ENCODE data around the gene DLG3. TPM values are rescaled to one million over a fixed set of nuclear protein-coding genes. Genes with fewer than 3 reads are reported as not detected.

The DLG3 gene
- polyA plus RNA-seq, 1 donor from 2014 or later, result 66.5 TPM

GRCh38 chrX:70426286-70427278 lies 18.1 kb upstream of the DLG3 start:
- Histone ChIP-seq H3K27me3 (ENCODE audit: insufficient read depth, low read depth, low read length) (no peaks in the 10 kb centered on the region), H3K9me2 (ENCODE audit: insufficient read depth, low read length) (no peaks in the 10 kb centered on the region), H3K9me3 (ENCODE audit: low read length) (no peaks in the 10 kb centered on the region), H3F3A (ENCODE audit: insufficient read depth, low read length, poor library complexity, severe bottlenecking) (no peaks in the 10 kb centered on the region), H3K27ac (ENCODE audit: low read length) (no peak overlapping the region), H3K4me3 (ENCODE audit: low read length) (no peak overlapping the region), H3K4me2 (ENCODE audit: low read length) (no peak overlapping the region), H4K20me1 (ENCODE audit: insufficient read depth) (no peaks in the 10 kb centered on the region), H3K36me3 (ENCODE audit: insufficient read depth, low read length) (no peaks in the 10 kb centered on the region), H3K9ac (ENCODE audit: low read length) (no peak overlapping the region), H3K79me2 (replicated peaks; ENCODE audit: insufficient read depth, low read length) (no peaks in the 10 kb centered on the region), H2AFZ (ENCODE audit: low read depth, low read length) (no peak overlapping the region)
- TF ChIP-seq RAD21 (conservative IDR thresholded peaks at IDR 0.05), result no peak
- no peak for TF ChIP-seq REST (IDR thresholded peaks at IDR 0.05; ENCODE audit: borderline replicate concordance)
- TF ChIP-seq TAF1 (IDR thresholded peaks at IDR 0.05; ENCODE audit: low read depth), result no peak
- TF ChIP-seq EZH2 (IDR thresholded peaks at IDR 0.05; ENCODE audit: borderline replicate concordance, insufficient read depth, low read length, poor library complexity, severe bottlenecking), result no peak
- no peak for TF ChIP-seq CTCF (IDR thresholded peaks at IDR 0.05; ENCODE audit: poor library complexity, severe bottlenecking)
- TF ChIP-seq MXI1 (conservative IDR thresholded peaks at IDR 0.05; ENCODE audit: poor library complexity, severe bottlenecking), result no peak
- TF ChIP-seq EP300 (conservative IDR thresholded peaks at IDR 0.05; ENCODE audit: poor library complexity, severe bottlenecking), result no peak
- no peak for TF ChIP-seq SMC3 (conservative IDR thresholded peaks at IDR 0.05; ENCODE audit: poor library complexity)
- TF ChIP-seq POLR2AphosphoS5 (IDR thresholded peaks at IDR 0.05), result no peak

- H3K27me3 ChIP-seq (ENCODE audit: insufficient read depth, low read depth, low read length), result no peaks in the 10 kb centered on the region
- no peaks in the 10 kb centered on the region for H3K36me3 ChIP-seq (ENCODE audit: insufficient read depth, low read length)
- H3K9ac ChIP-seq (ENCODE audit: low read length), result no peak overlapping the region
- no peak overlapping the region for H2AFZ ChIP-seq (ENCODE audit: low read depth, low read length)
- H3F3A ChIP-seq (ENCODE audit: insufficient read depth, low read length, poor library complexity, severe bottlenecking), result no peaks in the 10 kb centered on the region
- TF ChIP-seq POLR2AphosphoS5 (IDR thresholded peaks at IDR 0.05), result no peak
- TF ChIP-seq EZH2 (IDR thresholded peaks at IDR 0.05; ENCODE audit: borderline replicate concordance, insufficient read depth, low read length, poor library complexity, severe bottlenecking), result no peak
- no peak for TF ChIP-seq REST (IDR thresholded peaks at IDR 0.05; ENCODE audit: borderline replicate concordance)
- no peak for TF ChIP-seq CTCF (IDR thresholded peaks at IDR 0.05; ENCODE audit: poor library complexity, severe bottlenecking)
- no peak for TF ChIP-seq SMC3 (conservative IDR thresholded peaks at IDR 0.05; ENCODE audit: poor library complexity)
- TF ChIP-seq MXI1 (conservative IDR thresholded peaks at IDR 0.05; ENCODE audit: poor library complexity, severe bottlenecking), result no peak
- TF ChIP-seq RAD21 (conservative IDR thresholded peaks at IDR 0.05), result no peak
- no peak for TF ChIP-seq EP300 (conservative IDR thresholded peaks at IDR 0.05; ENCODE audit: poor library complexity, severe bottlenecking)
- no peak for TF ChIP-seq TAF1 (IDR thresholded peaks at IDR 0.05; ENCODE audit: low read depth)
- H3K27ac ChIP-seq (ENCODE audit: low read length), result no peak overlapping the region
- no peaks in the 10 kb centered on the region for H4K20me1 ChIP-seq (ENCODE audit: insufficient read depth)
- no peak overlapping the region for H3K4me3 ChIP-seq (ENCODE audit: low read length)
- H3K9me2 ChIP-seq (ENCODE audit: insufficient read depth, low read length), result no peaks in the 10 kb centered on the region
- no peak overlapping the region for H3K4me2 ChIP-seq (ENCODE audit: low read length)
- H3K79me2 ChIP-seq (replicated peaks; ENCODE audit: insufficient read depth, low read length), result no peaks in the 10 kb centered on the region
- H3K9me3 ChIP-seq (ENCODE audit: low read length), result no peaks in the 10 kb centered on the region
Measured at GRCh38 chrX:70427365-70427764, 17.3 kb upstream of the DLG3 start.

All from neural cell (in vitro differentiated cells).